Keratinocyte (primary cell): ENCODE data around the gene SLIT3. TPM values are rescaled to one million over a fixed set of nuclear protein-coding genes. Genes with fewer than 3 reads are reported as not detected.

ENCODE experiments used
- DNase-seq: peaks from one replicate; pipeline ENCODE4 v3.0.0-alpha.2; 2011; ENCODE audit warnings: low read depth, missing footprints, low spot score
- FAIRE-seq: peaks from 2 replicates; lab custom pipeline; 2011; peaks lifted over from hg19 to GRCh38; lab: Jason Lieb, UNC
- H2AFZ ChIP-seq: 2 replicates; pipeline ENCODE4 v1.6.0; 2012; ENCODE audit warnings: low read length, control low read depth, inconsistent platforms; ENCODE audit not compliant: control insufficient read depth
- H3K27ac ChIP-seq: 2 replicates; pipeline ENCODE4 v1.5.1; 2011; ENCODE audit warnings: low read length; ENCODE audit not compliant: control insufficient read depth, insufficient read depth
- H3K27me3 ChIP-seq: 3 replicates; pipeline ENCODE4 v1.6.0; 2011; ENCODE audit warnings: low read length; ENCODE audit not compliant: control insufficient read depth, insufficient read depth; ENCODE audit errors: extremely low read depth
- H3K36me3 ChIP-seq, 2 experiments: 2 replicates in 1 of 2; 3 replicates in 1 of 2; pipeline ENCODE4 v1.5.1; 2011; ENCODE audit warnings: low read length in 2 of 2, mild to moderate bottlenecking in 1 of 2; ENCODE audit not compliant: control insufficient read depth in 2 of 2, insufficient read depth in 2 of 2; ENCODE audit errors: extremely low read depth in 1 of 2
- H3K4me1 ChIP-seq: 3 replicates; pipeline ENCODE4 v1.5.1; 2011; ENCODE audit warnings: low read length; ENCODE audit not compliant: control insufficient read depth, insufficient read depth; ENCODE audit errors: extremely low read depth
- H3K4me2 ChIP-seq: 3 replicates; pipeline ENCODE4 v1.6.0; 2011; ENCODE audit warnings: low read depth, low read length; ENCODE audit not compliant: control insufficient read depth, insufficient read depth; ENCODE audit errors: extremely low read depth
- H3K4me3 ChIP-seq, 3 experiments: fragments of 200-600 bp in 1 of 3; sonication (generic) in 1 of 3; 2 replicates in 2 of 3; 3 replicates in 1 of 3; pipeline ENCODE4 v1.5.1; 2011 to 2016; ENCODE audit warnings: low read length in 3 of 3, mild to moderate bottlenecking in 3 of 3, control low read depth in 2 of 3, inconsistent platforms in 1 of 3, low read depth in 1 of 3, mixed read lengths in 1 of 3, mixed run types in 1 of 3, moderate library complexity in 1 of 3; ENCODE audit not compliant: control insufficient read depth in 2 of 3, insufficient read depth in 2 of 3; ENCODE audit errors: extremely low read depth in 1 of 3
- H3K79me2 ChIP-seq: 2 replicates; pipeline ENCODE4 v1.6.0; 2012; ENCODE audit warnings: low read length; ENCODE audit not compliant: control insufficient read depth, insufficient read depth
- H3K9ac ChIP-seq: 3 replicates; pipeline ENCODE4 v1.6.0; 2011; ENCODE audit warnings: low read length; ENCODE audit not compliant: control insufficient read depth, insufficient read depth; ENCODE audit errors: extremely low read depth
- H3K9me1 ChIP-seq: 3 replicates; pipeline ENCODE4 v1.6.0; 2011; ENCODE audit warnings: low read length; ENCODE audit not compliant: control insufficient read depth, insufficient read depth; ENCODE audit errors: extremely low read depth
- H3K9me3 ChIP-seq: 2 replicates; pipeline ENCODE4 v1.5.1; 2012; ENCODE audit warnings: low read depth, low read length; ENCODE audit not compliant: control insufficient read depth
- H4K20me1 ChIP-seq: 3 replicates; pipeline ENCODE4 v1.6.0; 2011; ENCODE audit warnings: low read length; ENCODE audit not compliant: control insufficient read depth, insufficient read depth; ENCODE audit errors: extremely low read depth
- CTCF ChIP-seq, 3 experiments: IDR thresholded peaks in 1 of 3; conservative IDR thresholded peaks in 1 of 3; optimal IDR thresholded peaks in 1 of 3; 2 replicates in 2 of 3; 3 replicates in 1 of 3; pipeline versions ENCODE3 to v1.5.1; 2011; ENCODE audit warnings: low read length in 3 of 3, mild to moderate bottlenecking in 3 of 3, moderate library complexity in 2 of 3, control low read depth in 1 of 3, inconsistent platforms in 1 of 3; ENCODE audit not compliant: insufficient read depth in 2 of 3; ENCODE audit errors: extremely low read depth in 1 of 3
- EZH2 ChIP-seq: IDR thresholded peaks from one replicate; pipeline ENCODE4 v1.6.1; 2012; ENCODE audit warnings: inconsistent platforms, mild to moderate bottlenecking, low read length, moderate library complexity
- dilution Hi-C: fragments of 300-500 bp; cut with MboI; formaldehyde crosslinking; loops from one replicate; pipeline ENCODE4 v1.7.0; 2020; ENCODE audit warnings: low sequenced_read_pairs; ENCODE audit not compliant: extremely low pct_ligation_motif_present
- polyA plus RNA-seq, 5 experiments: library from polyadenylated mRNA; depleted of rRNA in 3 of 5; stranded (reverse) in 3 of 5; stranded (forward) in 1 of 5; unstranded in 1 of 5; fragments of >200 nt; gene quantifications; 1 replicate in 1 of 5; 2 replicates in 3 of 5; 3 replicates in 1 of 5; pipeline versions ENCODE4 v1.2.1 to v1.2.3, GENCODE V29; 2011 to 2012; ENCODE audit warnings: missing spikeins in 2 of 5, low read depth in 1 of 5, low replicate concordance in 1 of 5

The SLIT3 gene
- polyA plus RNA-seq, 1 donor (not counting 4 experiments of a cell fraction or from before 2014, with no cell fraction given): 2.4 TPM

- Histone ChIP-seq H3K9me3 (no peaks in the 10 kb centered on the region), H3K4me1 (no peaks in the 10 kb centered on the region), H3K79me2 (no peaks in the 10 kb centered on the region), H2AFZ (no peak overlapping the region), H3K4me2 (no peak overlapping the region), H3K9me1 (no peaks in the 10 kb centered on the region), H3K4me3 (no peak overlapping the region), H3K36me3 (no peaks in the 10 kb centered on the region), H3K27ac (no peak overlapping the region), H3K27me3 (no peaks in the 10 kb centered on the region), H4K20me1 (no peaks in the 10 kb centered on the region), H3K9ac (no peak overlapping the region)
- TF ChIP-seq EZH2 (no peak), CTCF (optimal IDR thresholded peaks at IDR 0.05 in 1 of 3, IDR thresholded peaks at IDR 0.05 in 1 of 3, conservative IDR thresholded peaks at IDR 0.05 in 1 of 3; ENCODE audit: extremely low read depth in 1 of 3, insufficient read depth in 2 of 3, low read length in 3 of 3) (no peak)
- no peak for DNase-seq
- no peak for FAIRE-seq
- dilution Hi-C loops: no loop called here
Observed at GRCh38 chr5:168672016-168672415, 628.9 kb downstream of the SLIT3 start.

- TF ChIP-seq CTCF (optimal IDR thresholded peaks at IDR 0.05 in 1 of 3, IDR thresholded peaks at IDR 0.05 in 1 of 3, conservative IDR thresholded peaks at IDR 0.05 in 1 of 3; ENCODE audit: extremely low read depth in 1 of 3, insufficient read depth in 2 of 3, low read length in 3 of 3): no peak
- TF ChIP-seq EZH2: no peak
- Histone ChIP-seq H3K9ac (no peak overlapping the region), H3K27me3 (no peaks in the 10 kb centered on the region), H3K9me3 (no peaks in the 10 kb centered on the region), H3K27ac (no peak overlapping the region), H3K4me3 (no peak overlapping the region), H3K4me1 (no peaks in the 10 kb centered on the region), H3K36me3 (no peaks in the 10 kb centered on the region), H2AFZ (no peak overlapping the region), H4K20me1 (no peaks in the 10 kb centered on the region), H3K9me1 (no peaks in the 10 kb centered on the region), H3K79me2 (no peaks in the 10 kb centered on the region), H3K4me2 (no peak overlapping the region)
- DNase-seq: no peak
- dilution Hi-C loops: no loop called here
- no peak for FAIRE-seq
Observed at GRCh38 chr5:168670881-168671575, 629.9 kb downstream of the SLIT3 start.
